A549 (cell line): ENCODE data around the gene DDX27.

Experiments used
- MYC ChIP-seq: IDR thresholded peaks from 2 replicates; pipeline ENCODE4 v1.6.1; 2012; ENCODE audit warnings: mild to moderate bottlenecking, inconsistent platforms, low read length, improper control_type of control experiment, borderline replicate concordance
- TF ChIP-seq, protein P1 (sequence below): fragments of 450-650 bp; IDR thresholded peaks from 2 replicates; pipeline ENCODE4 v1.6.1; 2014; ENCODE audit warnings: antibody characterized with exemption

- TF ChIP-seq, protein P1, sequence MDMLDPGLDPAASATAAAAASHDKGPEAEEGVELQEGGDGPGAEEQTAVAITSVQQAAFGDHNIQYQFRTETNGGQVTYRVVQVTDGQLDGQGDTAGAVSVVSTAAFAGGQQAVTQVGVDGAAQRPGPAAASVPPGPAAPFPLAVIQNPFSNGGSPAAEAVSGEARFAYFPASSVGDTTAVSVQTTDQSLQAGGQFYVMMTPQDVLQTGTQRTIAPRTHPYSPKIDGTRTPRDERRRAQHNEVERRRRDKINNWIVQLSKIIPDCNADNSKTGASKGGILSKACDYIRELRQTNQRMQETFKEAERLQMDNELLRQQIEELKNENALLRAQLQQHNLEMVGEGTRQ: no peak
- TF ChIP-seq MYC: no peak
These were observed 14.0 kb downstream of the DDX27 start for GRCh38 chr20:49233226-49233625.
